ENCODE measurements around the gene USP17L19.
"Not testable (repeated sequence)": the region's sequence is repeated elsewhere in the genome, so short reads cannot be mapped to it uniquely, and the experiment has no call there.

The USP17L19 gene

GRCh38 chr4:9253078-9253477, at the start of gene USP17L19:
USP17L19 (plus strand) TSS chr4:9253378; CDS start chr4:9253378, 0 bp downstream.
- DNase-seq: not testable (repeated sequence)

- not testable (repeated sequence) for DNase-seq
Measured at GRCh38 chr4:9210357-9210756, 42.8 kb upstream of the USP17L19 start, which contains the start of gene USP17L10. USP17L10 (plus strand) TSS chr4:9210657; CDS start chr4:9210657, 0 bp downstream.

- DNase-seq: not testable (repeated sequence)
Measured at GRCh38 chr4:9214701-9215100, 38.5 kb upstream of the USP17L19 start.

GRCh38 chr4:9215105-9215504, 38.1 kb upstream of the USP17L19 start, which contains the start of gene USP17L11:
USP17L11 (plus strand) TSS chr4:9215405; CDS start chr4:9215405, 0 bp downstream.
- not testable (repeated sequence) for DNase-seq

GRCh38 chr4:9219852-9220251, 33.3 kb upstream of the USP17L19 start, which contains the start of gene USP17L12:
USP17L12 (plus strand) TSS chr4:9220152; CDS start chr4:9220152, 0 bp downstream.
- not testable (repeated sequence) for DNase-seq

GRCh38 chr4:9224596-9224995, 28.6 kb upstream of the USP17L19 start, which contains the start of gene USP17L13:
USP17L13 (plus strand) TSS chr4:9224896; CDS start chr4:9224896, 0 bp downstream.
- not testable (repeated sequence) for DNase-seq

GRCh38 chr4:9230249-9230648, 22.9 kb upstream of the USP17L19 start:
- DNase-seq: not testable (repeated sequence)

- DNase-seq: not testable (repeated sequence)
Measured at GRCh38 chr4:9234085-9234484, 19.1 kb upstream of the USP17L19 start, which contains the start of gene USP17L15. USP17L15 (plus strand) TSS chr4:9234385; CDS start chr4:9234385, 0 bp downstream.

GRCh38 chr4:9238461-9238860, 14.7 kb upstream of the USP17L19 start:
- not testable (repeated sequence) for DNase-seq

- not testable (repeated sequence) for DNase-seq
Measured at GRCh38 chr4:9243579-9243978, 9.6 kb upstream of the USP17L19 start, which contains the start of gene USP17L17. USP17L17 (plus strand) TSS chr4:9243879; CDS start chr4:9243879, 0 bp downstream.

GRCh38 chr4:9247953-9248680, 5.1 kb upstream of the USP17L19 start, which contains the start of gene USP17L18:
USP17L18 (plus strand) TSS chr4:9248630; CDS start chr4:9248630, 0 bp downstream.
- peak; percentile 0 for DNase-seq

GRCh38 chr4:9257824-9258223, 4.6 kb downstream of the USP17L19 start, which contains the start of gene USP17L20:
USP17L20 (plus strand) TSS chr4:9258124; CDS start chr4:9258124, 0 bp downstream.
- not testable (repeated sequence) for DNase-seq

GRCh38 chr4:9262572-9262971, 9.4 kb downstream of the USP17L19 start, which contains the start of gene USP17L21:
USP17L21 (plus strand) TSS chr4:9262872; CDS start chr4:9262872, 0 bp downstream.
- DNase-seq: not testable (repeated sequence)

- not testable (repeated sequence) for DNase-seq
Measured at GRCh38 chr4:9267319-9267718, 14.1 kb downstream of the USP17L19 start, which contains the start of gene USP17L22. USP17L22 (plus strand) TSS chr4:9267619; CDS start chr4:9267619, 0 bp downstream.

GRCh38 chr4:9271719-9272118, 18.5 kb downstream of the USP17L19 start:
- peak; percentile 18 for DNase-seq

All from stimulated activated CD4-positive, alpha-beta T cell treated with anti-CD3 and anti-CD28 coated beads, Interleukin-15, amount 100 ng/mL, for 24 hours (primary cell).